GM12864 (cell line): ENCODE measurements around the gene SPTBN5.

Experiments used
- DNase-seq: peaks from one replicate; pipeline ENCODE4 v3.0.0-alpha.2; 2011; ENCODE audit warnings: low read depth
- H3K4me3 ChIP-seq: 2 replicates; pipeline ENCODE4 v1.5.1; 2011; ENCODE audit warnings: mild to moderate bottlenecking, low read depth, low read length, control low read depth
- CTCF ChIP-seq: IDR thresholded peaks from 2 replicates; pipeline ENCODE4 v1.5.1; 2011; ENCODE audit warnings: low read depth, mild to moderate bottlenecking, moderate library complexity, low read length, control low read depth, inconsistent platforms; ENCODE audit errors: missing control alignments

SPTBN5 gene

GRCh38 chr15:41921167-41921566 is 27.3 kb upstream of the SPTBN5 start:
- no peak for DNase-seq
- no peak overlapping the region for H3K4me3 ChIP-seq
- TF ChIP-seq CTCF = no peak

GRCh38 chr15:41919954-41920538 is 26.2 kb upstream of the SPTBN5 start:
- no peak overlapping the region for H3K4me3 ChIP-seq
- TF ChIP-seq CTCF = no peak
- DNase-seq = no peak

- no peak for DNase-seq
- no peak overlapping the region for H3K4me3 ChIP-seq
- no peak for TF ChIP-seq CTCF
These were observed 25.5 kb upstream of the SPTBN5 start for GRCh38 chr15:41919201-41919820.

- TF ChIP-seq CTCF = no peak
- DNase-seq = no peak
- H3K4me3 ChIP-seq = no peak overlapping the region
These were observed 24.8 kb upstream of the SPTBN5 start for GRCh38 chr15:41918506-41919126.

GRCh38 chr15:41917767-41918430 is 24.0 kb upstream of the SPTBN5 start:
- no peak for TF ChIP-seq CTCF
- DNase-seq = no peak
- no peak overlapping the region for H3K4me3 ChIP-seq

GRCh38 chr15:41915255-41915994 is 21.6 kb upstream of the SPTBN5 start:
- no peak for DNase-seq
- TF ChIP-seq CTCF = no peak
- no peak overlapping the region for H3K4me3 ChIP-seq
